ENCODE results near the gene EPHA4.

Gene EPHA4

GRCh38 chr2:221429741-221430491, 142.2 kb downstream of the EPHA4 start:
- FAIRE-seq, result no peak

DNA sequence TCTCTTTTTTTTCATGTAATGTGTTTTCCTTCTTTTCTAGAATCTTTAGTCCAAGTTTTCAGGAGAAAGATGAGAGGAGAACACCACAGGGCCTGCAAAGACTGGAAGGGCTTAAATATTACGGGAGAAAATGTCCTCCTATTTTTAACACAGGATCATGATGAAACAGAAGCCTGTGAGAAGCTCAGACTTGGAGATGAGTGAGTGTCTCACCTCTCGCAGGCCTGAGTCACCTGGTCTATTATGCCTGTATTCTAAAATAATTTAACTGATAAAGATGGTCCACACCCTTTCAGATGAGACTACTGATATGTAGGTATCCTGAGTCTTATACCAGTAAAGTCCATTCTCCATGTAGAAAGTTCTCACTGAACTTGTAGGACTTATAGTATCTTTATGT, 143.2 kb downstream of the EPHA4 start:
- FAIRE-seq, result no peak

- no peak for FAIRE-seq
Observed at GRCh38 chr2:221426929-221427328, 145.2 kb downstream of the EPHA4 start.

GRCh38 chr2:221425891-221426290, 146.2 kb downstream of the EPHA4 start:
- no peak for FAIRE-seq

- FAIRE-seq, result no peak
Observed at GRCh38 chr2:221425353-221425752, 146.8 kb downstream of the EPHA4 start.

GRCh38 chr2:221423210-221423804, 148.8 kb downstream of the EPHA4 start:
- FAIRE-seq, result no peak

DNA sequence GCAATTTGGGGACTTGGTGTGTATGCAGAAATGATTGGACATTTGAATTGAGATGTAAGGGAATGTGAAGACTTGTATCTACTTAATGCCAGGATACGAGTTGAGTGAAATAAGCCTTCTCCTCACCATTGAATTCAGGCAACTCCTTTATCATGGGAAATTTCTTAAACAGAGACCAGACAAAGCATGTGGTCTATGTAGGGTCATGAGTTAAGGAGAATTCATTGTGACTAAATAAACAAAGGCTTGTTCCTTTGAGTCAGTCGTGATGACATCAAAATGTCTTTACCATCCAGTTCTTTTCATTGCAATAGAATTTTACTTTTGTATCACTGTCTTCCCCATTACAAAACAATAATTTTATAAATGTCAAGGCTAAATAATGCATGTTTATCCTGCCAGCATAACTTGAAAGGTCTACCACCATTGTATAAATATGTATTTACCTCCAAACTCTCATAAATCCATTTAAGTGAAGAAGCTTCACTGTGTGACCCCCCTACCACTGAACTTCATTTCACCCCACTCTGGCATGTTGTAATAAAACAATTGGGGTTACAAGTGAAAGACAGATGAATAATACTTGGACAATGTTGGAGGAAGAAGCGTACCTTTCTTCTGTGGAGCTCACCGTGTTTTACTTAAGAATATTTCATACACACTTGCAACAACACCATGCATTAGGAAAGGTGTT, 149.4 kb downstream of the EPHA4 start:
- no peak for FAIRE-seq

- no peak for FAIRE-seq
Observed at GRCh38 chr2:221420245-221420644, 151.9 kb downstream of the EPHA4 start.

- no peak for FAIRE-seq
Observed at GRCh38 chr2:221415789-221416188, 156.3 kb downstream of the EPHA4 start.

DNA sequence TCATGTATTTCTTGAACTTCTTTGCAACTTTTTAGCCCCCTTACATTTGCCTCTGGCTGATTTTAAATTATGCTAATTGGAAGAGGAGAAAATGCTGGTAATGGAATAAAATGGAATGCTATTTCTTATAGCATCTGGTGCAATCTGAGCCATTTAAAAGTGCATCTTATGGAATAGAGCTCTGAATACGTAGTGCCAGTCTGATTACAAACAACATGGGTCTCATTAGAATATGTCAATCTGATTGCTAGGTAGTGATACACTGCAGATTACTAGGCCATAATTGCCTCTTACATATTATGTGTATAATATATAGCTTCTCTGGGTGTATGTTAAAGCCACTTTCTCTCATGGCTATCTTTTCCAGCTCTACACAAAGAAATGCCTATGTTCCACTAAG, 159.1 kb downstream of the EPHA4 start:
- FAIRE-seq, result no peak

DNA sequence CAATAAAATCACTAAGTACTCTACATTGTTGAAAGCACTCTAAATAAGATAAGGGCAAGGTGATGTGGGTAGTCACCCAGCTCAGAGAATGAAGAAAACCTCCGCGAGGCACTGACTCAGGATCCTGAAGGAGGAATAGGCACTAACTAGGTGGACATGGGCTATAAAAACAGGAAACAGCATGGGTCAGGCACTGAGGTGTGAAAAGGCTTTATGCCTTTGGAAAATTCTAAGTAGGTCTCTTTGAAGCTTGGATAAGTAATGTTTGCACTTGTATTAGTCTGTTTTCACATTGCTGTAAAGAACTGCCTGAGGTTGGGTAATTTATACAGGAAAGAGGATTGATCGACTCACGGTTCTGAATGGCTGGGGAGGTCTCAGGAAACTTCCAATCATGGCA, 161.6 kb downstream of the EPHA4 start:
- FAIRE-seq, result no peak

GRCh38 chr2:221407765-221408164, 164.3 kb downstream of the EPHA4 start:
- no peak for FAIRE-seq

DNA sequence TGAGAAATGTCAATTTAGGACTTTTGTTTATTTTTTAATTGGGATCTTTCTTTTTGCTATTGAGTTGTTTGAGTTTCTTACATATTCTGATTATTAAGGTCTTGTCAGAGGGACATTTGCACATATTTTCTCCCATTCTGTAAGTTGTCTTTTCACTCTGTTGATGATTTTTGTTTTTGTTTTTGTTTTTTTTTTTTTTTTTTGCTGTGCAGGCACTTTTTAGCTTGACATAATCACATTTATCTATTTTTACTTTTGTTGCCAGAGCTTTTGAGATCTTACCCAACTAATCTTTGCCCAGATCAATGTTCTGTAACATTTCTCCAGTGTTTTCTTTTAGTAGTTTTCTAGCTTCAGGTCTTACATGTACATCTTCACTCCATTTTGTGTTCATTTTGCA, 166.6 kb downstream of the EPHA4 start:
- no peak for FAIRE-seq

- FAIRE-seq, result no peak
Observed at GRCh38 chr2:221402072-221402471, 170.0 kb downstream of the EPHA4 start.

DNA sequence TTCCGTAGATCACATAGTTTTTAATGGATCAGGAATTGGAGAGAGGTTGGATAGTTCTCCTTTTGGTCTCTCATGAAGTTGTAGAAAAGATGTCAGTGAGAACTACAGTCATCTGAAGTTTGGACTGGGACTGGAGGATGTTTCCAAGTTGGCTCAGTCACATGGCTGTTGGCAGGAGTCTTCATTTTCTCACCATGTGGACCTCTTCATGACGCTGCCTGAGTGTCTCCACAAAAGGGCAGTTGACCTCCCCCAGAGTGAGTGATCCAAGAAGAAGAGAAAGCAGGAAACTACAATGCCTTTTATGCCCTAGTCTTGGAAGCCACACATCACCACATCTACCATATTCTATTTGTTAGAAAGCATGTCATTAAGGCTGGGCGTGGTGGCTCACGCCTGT, 171.7 kb downstream of the EPHA4 start:
- no peak for FAIRE-seq

DNA sequence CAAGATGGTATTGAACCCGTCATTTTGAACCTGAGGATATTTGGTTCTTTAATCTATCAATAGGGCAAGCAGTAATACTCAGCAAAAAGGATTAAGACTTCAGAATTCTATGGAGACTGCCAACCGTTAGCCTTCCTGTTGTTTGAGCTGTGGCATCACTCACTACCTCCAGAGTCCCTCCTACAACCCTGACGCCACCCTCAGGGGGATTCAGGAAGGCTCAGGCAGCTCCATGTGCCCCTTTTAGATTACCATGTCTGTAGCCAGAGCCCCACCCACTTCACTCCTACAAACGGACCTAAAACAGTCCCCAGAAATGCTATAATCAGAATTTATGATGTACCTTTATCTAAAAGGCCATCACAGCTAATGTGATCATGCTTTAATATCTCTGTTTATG, 172.9 kb downstream of the EPHA4 start:
- FAIRE-seq, result no peak

- no peak for FAIRE-seq
Observed at GRCh38 chr2:221397187-221397586, 174.9 kb downstream of the EPHA4 start.

DNA sequence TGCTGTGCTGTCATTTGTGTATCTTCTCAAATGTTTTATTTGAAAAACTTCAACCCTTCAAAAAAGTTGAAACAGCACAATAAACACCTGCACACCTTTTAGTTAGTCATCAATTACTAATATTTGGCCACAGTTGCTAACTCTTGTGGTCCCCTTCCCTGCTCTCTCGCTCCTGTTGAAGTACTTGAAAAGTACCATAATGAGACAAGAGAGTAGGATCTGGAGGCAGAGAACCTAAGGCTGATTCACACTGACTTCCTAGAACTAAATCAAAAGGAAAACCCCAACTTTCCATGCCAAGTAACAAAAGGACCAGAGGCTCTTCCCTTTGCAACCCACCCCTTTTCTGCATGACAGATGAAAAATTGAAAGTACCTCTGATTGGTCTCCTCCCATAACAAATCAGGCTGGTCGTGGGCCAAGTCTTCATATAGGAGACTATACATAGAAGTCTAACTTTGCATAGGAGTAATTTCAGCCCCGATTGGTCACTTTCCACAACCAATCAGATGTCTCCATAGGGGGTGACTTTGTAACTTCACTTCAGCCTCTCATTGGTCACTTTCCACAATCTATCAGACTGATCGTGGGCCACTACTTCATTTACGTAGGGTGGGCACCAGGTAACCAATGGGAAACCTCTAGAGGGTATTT, 179.7 kb downstream of the EPHA4 start:
- no peak for FAIRE-seq

- FAIRE-seq, result no peak
Observed at GRCh38 chr2:221390878-221391277, 181.2 kb downstream of the EPHA4 start.

DNA sequence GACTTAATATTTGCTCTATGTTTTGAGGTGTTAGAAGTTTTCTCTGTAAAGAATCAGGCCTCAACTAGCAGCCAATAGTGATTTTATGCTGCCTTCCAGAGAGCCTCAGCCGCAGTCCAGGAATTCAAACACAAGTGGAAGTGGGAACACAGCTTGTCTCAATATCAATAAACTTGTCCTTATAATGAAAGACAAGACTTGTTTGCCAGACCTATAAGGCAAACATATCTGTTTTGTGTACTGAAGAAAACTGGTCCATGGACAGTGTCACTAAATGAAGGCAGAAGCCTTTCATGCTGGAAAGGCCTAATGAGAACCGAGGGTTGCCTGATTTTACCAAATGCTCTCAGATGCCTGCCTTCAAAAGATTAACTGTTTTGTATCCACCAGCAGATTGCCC, 182.2 kb downstream of the EPHA4 start:
- FAIRE-seq, result no peak

DNA sequence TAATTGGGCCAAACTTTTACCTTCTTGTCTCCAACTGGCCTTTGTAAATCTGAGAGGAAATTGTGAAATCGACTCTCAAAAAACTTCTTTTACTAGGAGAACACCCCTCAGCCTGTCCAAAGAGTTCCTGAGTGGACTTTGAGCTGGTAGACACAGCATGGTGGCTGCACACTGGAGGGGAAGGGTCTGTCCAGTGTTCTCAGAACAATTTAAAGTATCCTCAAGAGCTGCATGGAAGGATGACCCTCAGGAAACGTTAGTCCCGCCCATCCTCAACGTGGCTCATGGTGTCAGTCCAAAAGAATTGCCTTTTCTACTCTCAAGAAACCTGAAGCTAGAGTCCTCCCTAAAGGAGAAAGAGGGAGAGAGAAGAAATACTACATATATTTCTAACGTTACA, 182.7 kb downstream of the EPHA4 start:
- FAIRE-seq, result no peak

GRCh38 chr2:221388891-221389290, 183.2 kb downstream of the EPHA4 start:
- FAIRE-seq, result no peak

- no peak for FAIRE-seq
Observed at GRCh38 chr2:221385716-221386115, 186.4 kb downstream of the EPHA4 start.
